Hepatocyte (in vitro differentiated cells): ENCODE measurements around the gene AFAP1.

Source experiments
- EZH2 ChIP-seq: fragments of 200-600 bp; sonication (generic); IDR thresholded peaks from 2 replicates; pipeline ENCODE4 v1.6.1; 2016; ENCODE audit warnings: antibody characterized with exemption, mild to moderate bottlenecking, borderline replicate concordance
- TF ChIP-seq, protein P1 (sequence below): fragments of 200-600 bp; sonication (generic); IDR thresholded peaks from 2 replicates; pipeline ENCODE4 v1.5.1; 2016; ENCODE audit warnings: antibody characterized with exemption, mild to moderate bottlenecking; ENCODE audit not compliant: poor library complexity

- TF ChIP-seq, protein P1, sequence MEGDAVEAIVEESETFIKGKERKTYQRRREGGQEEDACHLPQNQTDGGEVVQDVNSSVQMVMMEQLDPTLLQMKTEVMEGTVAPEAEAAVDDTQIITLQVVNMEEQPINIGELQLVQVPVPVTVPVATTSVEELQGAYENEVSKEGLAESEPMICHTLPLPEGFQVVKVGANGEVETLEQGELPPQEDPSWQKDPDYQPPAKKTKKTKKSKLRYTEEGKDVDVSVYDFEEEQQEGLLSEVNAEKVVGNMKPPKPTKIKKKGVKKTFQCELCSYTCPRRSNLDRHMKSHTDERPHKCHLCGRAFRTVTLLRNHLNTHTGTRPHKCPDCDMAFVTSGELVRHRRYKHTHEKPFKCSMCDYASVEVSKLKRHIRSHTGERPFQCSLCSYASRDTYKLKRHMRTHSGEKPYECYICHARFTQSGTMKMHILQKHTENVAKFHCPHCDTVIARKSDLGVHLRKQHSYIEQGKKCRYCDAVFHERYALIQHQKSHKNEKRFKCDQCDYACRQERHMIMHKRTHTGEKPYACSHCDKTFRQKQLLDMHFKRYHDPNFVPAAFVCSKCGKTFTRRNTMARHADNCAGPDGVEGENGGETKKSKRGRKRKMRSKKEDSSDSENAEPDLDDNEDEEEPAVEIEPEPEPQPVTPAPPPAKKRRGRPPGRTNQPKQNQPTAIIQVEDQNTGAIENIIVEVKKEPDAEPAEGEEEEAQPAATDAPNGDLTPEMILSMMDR = no peak
- no peak for TF ChIP-seq EZH2
These were observed 59.0 kb downstream of the AFAP1 start for GRCh38 chr4:7880683-7881082.
